Activated naive CD8-positive, alpha-beta T cell treated with anti-CD3 and anti-CD28 coated beads, Interleukin-2, amount 10 ng/mL, durations not matched to agents 7 days and 5 days (primary cell): Measurements from ENCODE around the gene LRRC30. TPM values are rescaled to one million over a fixed set of nuclear protein-coding genes. Genes with fewer than 3 reads are reported as not detected.

Experiments used
- ATAC-seq: fragments of 150-1000 bp; cut with Tn5 transposase; one replicate; pipeline ENCODE4 v1.10.0; 2021; ENCODE audit warnings: low read depth, moderate library complexity
- POLR2A ChIA-PET: fragments of 350-600 bp; sonication (Branson Sonifier 250); formaldehyde crosslinking; loops from one replicate; lab custom pipeline; 2021; ENCODE audit warnings: antibody characterized with exemption; lab: Charles Lee
- DNase-seq: peaks from one replicate; pipeline ENCODE4 v3.0.0; 2021
- H3K27ac Mint-ChIP-seq: one replicate; pipeline ENCODE4 v1.8.0; 2022; ENCODE audit warnings: mild to moderate bottlenecking, mixed read lengths
- H3K27me3 Mint-ChIP-seq: one replicate; pipeline ENCODE4 v1.8.0; 2022; ENCODE audit warnings: mild to moderate bottlenecking, moderate library complexity, mixed read lengths
- H3K36me3 Mint-ChIP-seq: one replicate; pipeline ENCODE4 v1.8.0; 2021; ENCODE audit warnings: mild to moderate bottlenecking, mixed read lengths
- H3K4me1 Mint-ChIP-seq: one replicate; pipeline ENCODE4 v1.8.0; 2021; ENCODE audit warnings: mixed read lengths
- H3K4me3 Mint-ChIP-seq: one replicate; pipeline ENCODE4 v1.8.0; 2022; ENCODE audit warnings: mild to moderate bottlenecking, moderate library complexity, mixed read lengths
- H3K9me3 Mint-ChIP-seq: one replicate; pipeline ENCODE4 v1.8.0; 2021; ENCODE audit warnings: mixed read lengths
- total RNA-seq, 2 experiments: library from RNA; stranded (reverse); gene quantifications; one replicate each; pipeline ENCODE4 v1.2.3, GENCODE V29; 2021

LRRC30 gene
- total RNA-seq, 2 experiments from 2014 or later = not detected

GRCh38 chr18:7256618-7257425, 25.9 kb downstream of the LRRC30 start:
- DNase-seq (no peak), ATAC-seq (no peak)
- Mint-ChIP-seq H3K27ac (no peak overlapping the region), H3K9me3 (no peaks in the 10 kb centered on the region), H3K36me3 (no peaks in the 10 kb centered on the region), H3K27me3 (no peaks in the 10 kb centered on the region), H3K4me1 (no peaks in the 10 kb centered on the region), H3K4me3 (no peak overlapping the region)
- POLR2A ChIA-PET = no interaction called here

DNA sequence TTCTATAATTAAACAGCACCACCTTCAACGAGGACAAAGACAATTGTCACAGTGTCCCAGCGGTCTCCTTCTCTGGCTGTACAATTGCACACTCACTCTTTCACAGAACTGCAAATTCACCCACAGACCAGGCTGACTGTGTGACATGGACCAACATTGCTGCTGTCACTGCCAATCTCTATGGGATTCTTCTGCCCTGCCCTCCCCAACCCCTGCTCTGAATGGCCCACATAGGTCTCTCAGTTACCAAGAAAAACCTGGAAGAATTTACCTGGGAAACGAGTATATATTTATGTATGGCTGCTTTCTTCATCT, 26.5 kb downstream of the LRRC30 start:
- Mint-ChIP-seq H3K27ac (no peak overlapping the region), H3K4me3 (no peak overlapping the region), H3K9me3 (no peaks in the 10 kb centered on the region), H3K27me3 (no peaks in the 10 kb centered on the region), H3K4me1 (no peaks in the 10 kb centered on the region), H3K36me3 (no peaks in the 10 kb centered on the region)
- ATAC-seq (no peak), DNase-seq (no peak)
- POLR2A ChIA-PET = no interaction called here

- POLR2A ChIA-PET = no interaction called here
- Mint-ChIP-seq H3K27me3 (no peaks in the 10 kb centered on the region), H3K9me3 (peaks cover 4% of the 10 kb centered on the region), H3K4me1 (no peaks in the 10 kb centered on the region), H3K36me3 (no peaks in the 10 kb centered on the region), H3K4me3 (no peak overlapping the region), H3K27ac (no peak overlapping the region)
- no peak for ATAC-seq
- no peak for DNase-seq
These were observed 28.6 kb downstream of the LRRC30 start for GRCh38 chr18:7259475-7259874.

- POLR2A ChIA-PET = no interaction called here
- Mint-ChIP-seq H3K27ac (no peak overlapping the region), H3K4me1 (no peaks in the 10 kb centered on the region), H3K9me3 (peaks cover 6% of the 10 kb centered on the region), H3K4me3 (no peak overlapping the region), H3K27me3 (no peaks in the 10 kb centered on the region), H3K36me3 (no peaks in the 10 kb centered on the region)
- ATAC-seq (no peak), DNase-seq (no peak)
These were observed 30.3 kb downstream of the LRRC30 start for GRCh38 chr18:7261199-7261598.

- H3K36me3 Mint-ChIP-seq = no peaks in the 10 kb centered on the region
- POLR2A ChIA-PET = no interaction called here
- DNase-seq = no peak
- peaks cover 6% of the 10 kb centered on the region for H3K9me3 Mint-ChIP-seq
- no peak overlapping the region for H3K4me3 Mint-ChIP-seq
- no peaks in the 10 kb centered on the region for H3K4me1 Mint-ChIP-seq
- no peak overlapping the region for H3K27ac Mint-ChIP-seq
- no peaks in the 10 kb centered on the region for H3K27me3 Mint-ChIP-seq
- no peak for ATAC-seq
These were observed 37.1 kb downstream of the LRRC30 start for GRCh38 chr18:7267973-7268372.

DNA sequence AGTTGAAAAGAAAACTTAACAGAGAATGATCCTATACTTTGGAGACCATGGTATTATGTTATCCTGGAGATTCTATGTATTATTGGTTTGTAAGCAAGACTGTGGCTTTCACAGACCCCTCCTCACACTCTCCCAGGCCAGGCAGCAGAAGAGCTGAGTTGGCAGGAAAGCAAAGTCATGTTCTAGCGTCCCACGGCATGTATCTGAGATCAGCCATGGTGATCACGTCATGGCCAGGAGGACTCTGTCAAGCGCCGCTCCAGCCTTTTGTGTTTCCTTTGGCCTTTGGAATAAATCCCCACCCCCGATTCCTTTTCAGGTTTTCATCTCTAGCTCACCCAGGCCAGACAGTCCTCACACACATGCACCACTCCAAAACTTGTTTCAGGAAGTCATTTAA, 39.1 kb downstream of the LRRC30 start:
- ATAC-seq (no peak), DNase-seq (no peak)
- Mint-ChIP-seq H3K27ac (no peak overlapping the region), H3K4me1 (no peaks in the 10 kb centered on the region), H3K9me3 (peaks cover 2% of the 10 kb centered on the region), H3K27me3 (no peaks in the 10 kb centered on the region), H3K36me3 (no peaks in the 10 kb centered on the region), H3K4me3 (no peak overlapping the region)
- POLR2A ChIA-PET = no interaction called here

DNA sequence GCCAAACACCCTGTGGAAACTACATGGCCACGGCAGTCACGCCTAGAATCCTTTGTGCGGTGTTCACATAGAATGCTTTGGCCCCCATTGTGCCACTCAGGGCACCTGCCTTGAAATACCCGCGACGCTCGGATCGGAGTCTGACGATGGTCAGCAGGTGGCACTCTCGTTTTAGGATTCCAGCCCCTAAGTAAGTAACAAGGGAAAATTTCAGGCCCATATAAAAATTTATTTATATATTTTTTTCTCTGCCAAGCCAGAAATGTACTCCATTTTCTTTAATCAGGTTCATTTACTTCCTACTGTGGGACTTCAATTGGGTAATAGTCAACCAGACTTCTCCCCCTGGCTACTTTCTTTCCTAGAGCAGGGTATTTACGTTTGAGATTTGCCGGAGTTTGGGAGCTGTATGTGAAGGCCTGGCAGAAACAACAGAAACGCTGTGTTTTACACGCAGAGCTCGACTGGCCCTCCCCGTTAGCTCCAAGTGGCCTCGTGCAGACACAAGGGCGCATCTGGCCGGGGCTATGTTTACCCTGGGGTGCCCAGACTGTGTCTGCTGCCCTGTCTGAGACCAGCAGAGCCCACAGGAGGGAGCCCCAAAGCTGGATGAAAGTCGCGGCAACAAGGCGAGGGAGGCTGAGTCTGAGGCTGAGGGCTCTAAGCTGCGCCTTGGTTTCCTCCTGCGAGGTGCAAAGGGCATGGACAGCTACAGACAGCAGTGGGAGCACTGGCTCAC, 41.6 kb downstream of the LRRC30 start:
- H3K36me3 Mint-ChIP-seq = no peaks in the 10 kb centered on the region
- H3K27ac Mint-ChIP-seq = no peak overlapping the region
- H3K4me1 Mint-ChIP-seq = no peaks in the 10 kb centered on the region
- H3K9me3 Mint-ChIP-seq = peaks cover 2% of the 10 kb centered on the region
- H3K4me3 Mint-ChIP-seq = no peak overlapping the region
- POLR2A ChIA-PET = no interaction called here
- DNase-seq (no peak), ATAC-seq (no peak)
- no peaks in the 10 kb centered on the region for H3K27me3 Mint-ChIP-seq

DNA sequence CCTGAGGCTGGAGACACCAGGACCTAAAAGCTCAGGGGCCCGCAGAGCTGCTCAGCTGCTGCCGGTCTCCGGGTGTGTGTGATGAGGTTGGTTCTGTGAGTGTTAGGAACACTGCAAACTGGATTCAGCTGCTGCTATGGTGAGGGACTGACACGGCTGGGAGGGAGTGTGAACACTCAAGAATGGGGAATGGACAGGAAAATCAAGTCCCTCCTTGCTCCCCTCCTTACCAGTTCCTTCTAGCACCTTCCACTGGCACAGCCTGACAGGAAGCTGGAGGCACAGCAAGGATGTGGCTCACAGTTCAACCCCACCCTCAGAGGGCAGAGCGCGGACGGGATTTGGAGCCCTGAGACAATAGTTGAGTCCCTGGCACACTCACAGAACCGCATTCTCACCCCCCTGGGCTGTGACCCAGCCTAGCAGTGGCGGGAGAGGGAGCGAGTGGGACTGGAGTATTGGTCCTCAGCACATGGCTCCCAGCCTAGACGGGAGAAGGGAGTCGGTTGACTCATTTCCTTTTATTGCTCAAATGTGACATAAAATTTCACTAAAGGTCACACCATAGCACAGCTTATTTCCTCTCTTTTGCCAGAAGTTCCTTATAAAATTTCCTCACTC, 42.5 kb downstream of the LRRC30 start:
- no peak for ATAC-seq
- POLR2A ChIA-PET = no interaction called here
- H3K4me3 Mint-ChIP-seq = no peak overlapping the region

DNA sequence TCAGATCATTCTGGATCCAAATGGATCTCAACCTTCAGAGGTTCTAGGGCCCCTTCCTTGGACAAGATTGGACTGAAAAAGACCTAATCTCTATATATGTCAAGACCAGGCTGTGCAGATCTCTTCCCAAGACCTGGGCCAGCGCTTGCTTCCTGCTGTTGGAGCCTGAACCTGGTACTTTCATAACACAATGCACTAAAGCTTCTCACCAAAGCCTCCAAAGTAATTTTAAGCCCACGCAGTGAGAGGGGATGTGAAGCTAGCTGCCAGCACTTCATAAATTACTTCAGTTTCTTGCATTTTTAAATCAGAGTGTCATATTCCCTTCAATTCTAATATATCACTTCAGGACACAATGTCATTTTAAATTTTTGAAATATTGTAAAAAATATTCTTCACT, 50.7 kb downstream of the LRRC30 start:
- Mint-ChIP-seq H3K9me3 (no peaks in the 10 kb centered on the region), H3K4me3 (no peak overlapping the region), H3K36me3 (no peaks in the 10 kb centered on the region), H3K4me1 (no peaks in the 10 kb centered on the region), H3K27me3 (no peaks in the 10 kb centered on the region), H3K27ac (no peak overlapping the region)
- ATAC-seq (no peak), DNase-seq (no peak)
- POLR2A ChIA-PET = no interaction called here

More for the DNA sequence above, 42.5 kb downstream of the LRRC30 start:
- Mint-ChIP-seq H3K4me1 (no peaks in the 10 kb centered on the region), H3K27me3 (no peaks in the 10 kb centered on the region), H3K27ac (no peak overlapping the region), H3K36me3 (no peaks in the 10 kb centered on the region), H3K9me3 (peaks cover 2% of the 10 kb centered on the region)
- DNase-seq = no peak

Other genes starting within 250 kb of the LRRC30 start
- gene LAMA1, start 113.3 kb upstream of the LRRC30 start, total RNA-seq = not detected